Mesothelial cell of epicardium (in vitro differentiated cells): Measurements from ENCODE around the gene DSCAM. TPM values are rescaled to one million over a fixed set of nuclear protein-coding genes. Genes with fewer than 3 reads are reported as not detected.
"Not testable (repeated sequence)": the region's sequence is repeated elsewhere in the genome, so short reads cannot be mapped to it uniquely, and the experiment has no call there.

ENCODE experiments used
- DNase-seq, 2 experiments: peaks; one replicate each; pipeline ENCODE4 v3.0.0; 2021; ENCODE audit warnings: low spot score in 2 of 2; ENCODE audit not compliant: unreplicated experiment in 2 of 2
- H3K27ac Mint-ChIP-seq: 2 replicates; pipeline ENCODE4 v1.8.0; 2021; ENCODE audit warnings: mixed read lengths
- H3K27me3 Mint-ChIP-seq: 2 replicates; pipeline ENCODE4 v1.8.0; 2021; ENCODE audit warnings: low read depth, mixed read lengths
- H3K36me3 Mint-ChIP-seq: 2 replicates; pipeline ENCODE4 v1.8.0; 2021; ENCODE audit warnings: mixed read lengths
- H3K4me1 Mint-ChIP-seq: 2 replicates; pipeline ENCODE4 v1.8.0; 2021; ENCODE audit warnings: mixed read lengths
- H3K4me3 Mint-ChIP-seq: 2 replicates; pipeline ENCODE4 v1.8.0; 2021; ENCODE audit warnings: mild to moderate bottlenecking, moderate library complexity, mixed read lengths
- H3K9me3 Mint-ChIP-seq: 2 replicates; pipeline ENCODE4 v1.8.0; 2021; ENCODE audit warnings: mixed read lengths
- CTCF ChIP-seq: fragments of 200-600 bp; sonication (generic); IDR thresholded peaks from one replicate; pipeline ENCODE4 v1.5.0; 2021; ENCODE audit warnings: antibody characterized with exemption; ENCODE audit not compliant: unreplicated experiment
- total RNA-seq: library from RNA; stranded (reverse); gene quantifications from 3 replicates; pipeline ENCODE4 v1.2.1, GENCODE V29; 2021

Gene DSCAM
- total RNA-seq, 1 donor from 2014 or later: not detected

GRCh38 chr21:40272037-40272436 is 574.9 kb downstream of the DSCAM start:
- Mint-ChIP-seq H3K9me3 (peaks cover 5% of the 10 kb centered on the region), H3K4me3 (no peak overlapping the region), H3K27ac (no peak overlapping the region), H3K4me1 (no peaks in the 10 kb centered on the region), H3K27me3 (no peaks in the 10 kb centered on the region), H3K36me3 (no peaks in the 10 kb centered on the region)
- TF ChIP-seq CTCF: no peak
- no peak for DNase-seq

GRCh38 chr21:40271164-40271563 is 575.8 kb downstream of the DSCAM start:
- H3K4me1 Mint-ChIP-seq: no peaks in the 10 kb centered on the region
- H3K4me3 Mint-ChIP-seq: no peak overlapping the region
- no peak for TF ChIP-seq CTCF
- peaks cover 4% of the 10 kb centered on the region for H3K9me3 Mint-ChIP-seq
- H3K27me3 Mint-ChIP-seq: no peaks in the 10 kb centered on the region
- no peak overlapping the region for H3K27ac Mint-ChIP-seq
- H3K36me3 Mint-ChIP-seq: no peaks in the 10 kb centered on the region
- DNase-seq: no peak

GRCh38 chr21:40270047-40270446 is 576.9 kb downstream of the DSCAM start:
- Mint-ChIP-seq H3K27ac (no peak overlapping the region), H3K27me3 (peaks cover 6% of the 10 kb centered on the region), H3K4me1 (no peaks in the 10 kb centered on the region), H3K9me3 (peaks cover 4% of the 10 kb centered on the region), H3K36me3 (no peaks in the 10 kb centered on the region), H3K4me3 (no peak overlapping the region)
- no peak for TF ChIP-seq CTCF
- no peak for DNase-seq

- Mint-ChIP-seq H3K27me3 (peaks cover 9% of the 10 kb centered on the region), H3K9me3 (peaks cover 3% of the 10 kb centered on the region), H3K36me3 (no peaks in the 10 kb centered on the region), H3K4me1 (no peaks in the 10 kb centered on the region), H3K27ac (no peak overlapping the region), H3K4me3 (no peak overlapping the region)
- no peak for DNase-seq
- TF ChIP-seq CTCF: no peak
These were observed 577.7 kb downstream of the DSCAM start for GRCh38 chr21:40269239-40269638.

- DNase-seq, H3K27ac Mint-ChIP-seq, H3K4me1 Mint-ChIP-seq, H3K4me3 Mint-ChIP-seq, H3K27me3 Mint-ChIP-seq, H3K36me3 Mint-ChIP-seq, H3K9me3 Mint-ChIP-seq: not testable (repeated sequence)
These were observed 588.5 kb downstream of the DSCAM start for GRCh38 chr21:40258456-40258855.

GRCh38 chr21:40257342-40257741 is 589.6 kb downstream of the DSCAM start:
- Mint-ChIP-seq H3K9me3 (peaks cover 4% of the 10 kb centered on the region), H3K27ac (no peak overlapping the region), H3K4me1 (no peaks in the 10 kb centered on the region), H3K27me3 (no peaks in the 10 kb centered on the region), H3K4me3 (no peak overlapping the region), H3K36me3 (no peaks in the 10 kb centered on the region)
- no peak for DNase-seq
- no peak for TF ChIP-seq CTCF
